Right ventricle myocardium inferior (tissue), 1 donor: ENCODE results near the gene MAP1LC3A. TPM values are rescaled to one million over a fixed set of nuclear protein-coding genes. Genes with fewer than 3 reads are reported as not detected.
A peak's percentile ranks its signal among the peaks of the same experiment; 100 is the strongest.
"Not testable (repeated sequence)": the region's sequence is repeated elsewhere in the genome, so short reads cannot be mapped to it uniquely, and the experiment has no call there.

Experiments
- ATAC-seq: fragments of 200-7000 bp; cut with Tn5 transposase; one replicate; pipeline ENCODE4 v1.9.1; 2020; ENCODE audit warnings: mild to moderate bottlenecking, moderate library complexity
- DNase-seq: peaks from one replicate; pipeline ENCODE4 v3.0.0; 2021; ENCODE audit errors: missing footprints
- intact Hi-C: fragments of 100-400 bp; cut with DNase I; formaldehyde crosslinking; loops from one replicate; pipeline ENCODE4 v1.11.0; 2022
- long read RNA-seq: library from polyadenylated mRNA; unstranded; transcript quantifications from one replicate; pipeline ENCODE4 v2.0.0, GENCODE V29; 2021
- total RNA-seq: library from RNA; stranded (reverse); fragmentation: NEBNext Ultra II Directional; extraction: Animal tissue kit (Norgen Biotek cat#: 25700); gene quantifications from one replicate; pipeline ENCODE4 v1.2.1, GENCODE V29; 2021
- donor health status: DM: no; HTN: yes; CAD: no; lungs with severe emphysema.

Gene MAP1LC3A
- total RNA-seq: 112 TPM
- long read RNA-seq, transcript MAP1LC3A-201 (4 exons, 1,574 nt): major isoform, 72 of 79 reads
- long read RNA-seq, partial matches to known transcripts: 2 of 79 reads
- long read RNA-seq, other reads (novel, unspliced or antisense): 4 of 79 reads

DNA sequence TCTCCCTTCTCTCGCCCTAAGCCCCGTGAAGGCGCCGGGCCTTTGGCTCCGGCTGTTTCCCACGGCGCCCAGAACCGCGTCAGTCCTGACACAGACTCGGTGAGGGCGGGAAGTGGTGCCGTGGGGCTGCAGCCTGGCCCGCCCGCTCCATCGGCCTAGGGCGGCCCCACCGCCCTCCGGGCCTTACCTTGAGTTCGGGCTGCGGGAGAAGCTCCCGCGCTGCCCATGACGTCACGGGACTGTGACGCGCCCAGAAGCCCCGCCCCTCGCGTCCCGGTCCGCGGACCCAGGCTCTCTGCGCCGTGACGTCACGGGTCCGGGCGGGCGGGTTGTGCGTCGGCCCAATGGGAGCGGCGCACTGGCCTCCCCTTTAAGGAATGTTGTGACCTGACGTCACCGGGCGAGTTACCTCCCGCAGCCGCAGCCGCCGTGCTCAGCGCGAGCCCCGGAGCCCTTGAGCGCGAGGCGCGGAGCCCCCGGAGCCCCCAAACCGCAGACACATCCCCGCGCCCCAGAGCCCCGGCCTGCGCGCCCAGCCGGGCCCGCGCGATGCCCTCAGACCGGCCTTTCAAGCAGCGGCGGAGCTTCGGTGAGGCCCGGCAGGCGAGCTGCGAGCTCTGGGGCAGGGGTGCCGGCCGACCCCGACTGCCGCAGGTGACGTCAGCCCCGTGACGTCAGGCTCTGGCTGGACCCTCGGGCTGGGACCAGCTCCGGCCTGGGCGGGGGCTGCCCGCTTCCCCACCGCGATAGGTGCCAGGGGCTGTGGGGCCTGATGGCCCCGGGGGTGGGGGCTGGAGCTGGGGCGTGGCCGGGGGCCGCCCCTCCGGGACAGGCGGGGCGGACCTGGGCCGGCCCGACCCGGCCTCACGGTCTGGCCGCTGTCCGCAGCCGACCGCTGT is at the start of gene MAP1LC3A:
TSS of gene MAP1LC3A (plus strand) at position 399 of the 899 bp plus-strand sequence. CDS start at position 550, 151 bp downstream.
- intact Hi-C loops: no loop called here
- peak; percentile 93 for ATAC-seq
- DNase-seq: peak; percentile 98

DNA sequence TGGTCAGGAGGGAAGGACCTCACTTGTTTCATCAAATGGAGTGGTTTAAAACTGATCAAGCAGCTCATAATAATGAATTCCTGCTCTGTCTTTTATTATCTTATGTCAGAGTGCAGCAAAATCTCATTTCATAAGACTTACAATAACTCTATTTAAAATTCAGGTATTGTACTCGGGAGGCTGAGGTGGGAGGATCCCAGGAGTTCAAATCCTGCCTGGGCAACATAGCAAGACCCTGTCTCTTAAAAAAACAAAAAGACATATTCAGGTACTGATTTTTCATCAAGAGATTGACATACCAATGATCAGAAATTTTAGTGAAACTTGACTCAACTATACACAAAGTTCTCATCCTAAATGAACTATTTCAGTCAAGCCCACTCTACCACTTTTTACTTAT is 47.9 kb upstream of the MAP1LC3A start:
- DNase-seq (no peak), ATAC-seq (no peak)
- intact Hi-C loops: no loop called here

DNA sequence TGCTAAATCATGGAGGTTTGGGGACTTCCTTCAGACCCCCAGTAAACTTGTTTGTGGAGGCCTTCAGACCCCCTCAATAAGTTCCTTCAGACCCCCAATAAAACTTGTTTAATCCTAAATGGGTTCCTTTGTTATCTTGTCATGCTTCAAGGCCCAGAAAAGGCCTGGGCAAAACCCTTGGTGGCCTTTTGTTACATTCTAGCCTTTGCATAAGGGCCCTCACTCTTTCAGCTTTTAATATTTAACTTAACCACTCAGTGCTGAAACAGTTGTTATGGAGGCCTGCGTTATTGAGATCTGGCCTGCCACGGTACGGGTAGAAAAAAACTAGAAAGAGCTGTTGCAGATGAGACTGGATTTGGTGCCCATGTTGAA is 46.6 kb upstream of the MAP1LC3A start:
- ATAC-seq (no peak), DNase-seq (no peak)
- intact Hi-C loops: no loop called here

DNA sequence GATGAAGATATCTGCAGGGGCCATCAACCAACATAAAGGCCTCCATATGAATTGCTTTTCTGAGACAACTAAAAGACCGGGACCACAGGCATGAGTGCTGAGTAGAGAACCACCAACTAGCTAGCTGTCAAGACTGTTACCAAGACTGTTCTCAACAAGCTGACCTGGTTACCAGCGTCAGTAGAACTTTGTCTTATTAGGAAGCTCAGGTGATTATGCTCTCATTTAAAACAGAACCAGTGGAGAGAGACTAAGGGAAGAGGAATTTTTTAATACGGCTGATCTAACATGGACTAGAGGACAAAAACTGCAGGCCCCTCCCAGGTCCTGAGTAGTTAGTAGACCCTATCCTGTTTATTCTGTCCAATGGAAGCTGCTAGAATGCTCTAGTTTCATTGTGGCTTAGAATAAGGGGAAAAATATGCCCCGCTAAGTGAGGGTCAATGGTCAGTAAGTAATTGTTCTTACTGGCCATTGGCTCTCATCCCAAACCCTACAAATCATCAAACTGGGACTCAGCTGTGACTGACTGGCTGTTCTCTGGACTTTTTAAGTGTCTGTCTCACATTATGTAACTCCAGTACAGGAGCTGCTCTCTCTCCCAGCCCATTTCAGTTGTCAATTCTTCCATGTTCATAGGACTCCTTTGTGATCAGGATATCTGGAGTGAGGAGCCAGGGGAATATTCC is 46.1 kb upstream of the MAP1LC3A start:
- intact Hi-C loops: no loop called here
- no peak for ATAC-seq
- DNase-seq: no peak

DNA sequence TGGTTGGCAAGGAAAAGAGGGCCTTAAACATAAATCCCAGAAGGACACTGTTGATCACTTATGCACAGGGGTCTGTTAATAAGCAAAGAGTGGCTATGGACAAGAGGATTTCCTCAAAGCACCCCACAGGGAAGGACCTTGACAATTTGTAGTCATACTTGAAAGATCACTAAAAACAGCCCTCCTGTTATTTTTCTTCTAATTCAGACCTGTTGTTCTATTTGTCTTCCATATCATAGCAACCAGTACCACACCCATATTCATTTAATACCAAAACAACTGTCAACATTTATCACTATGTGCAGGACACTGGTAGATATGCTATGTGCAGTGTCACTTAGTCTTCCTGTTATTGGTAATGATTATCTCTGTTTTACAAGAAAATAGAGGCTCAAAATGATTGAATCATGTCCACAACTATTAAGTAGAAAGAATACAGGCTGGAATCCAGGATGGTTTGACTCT is 45.5 kb upstream of the MAP1LC3A start:
- intact Hi-C loops: no loop called here
- no peak for DNase-seq
- ATAC-seq: no peak

DNA sequence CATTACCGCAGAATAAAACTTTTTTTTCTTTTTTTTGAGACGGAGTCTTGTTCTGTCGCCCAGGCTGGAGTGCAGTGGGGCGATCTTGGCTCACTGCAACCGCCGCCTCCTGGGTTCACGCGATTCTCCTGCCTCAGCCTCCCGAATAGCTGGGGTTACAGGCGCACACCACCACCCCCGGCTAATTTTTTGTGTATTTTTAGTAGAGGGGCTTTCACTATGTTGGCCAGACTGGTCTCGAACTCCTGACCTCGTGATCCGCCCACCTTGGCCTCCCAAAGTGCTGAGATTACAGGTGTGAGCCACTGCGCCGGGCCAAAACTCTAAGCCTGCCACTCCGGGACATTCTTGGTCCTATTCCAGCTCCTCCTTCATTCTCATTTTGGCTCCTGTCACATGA is 44.5 kb upstream of the MAP1LC3A start:
- ATAC-seq, DNase-seq, intact Hi-C loops: not testable (repeated sequence)

DNA sequence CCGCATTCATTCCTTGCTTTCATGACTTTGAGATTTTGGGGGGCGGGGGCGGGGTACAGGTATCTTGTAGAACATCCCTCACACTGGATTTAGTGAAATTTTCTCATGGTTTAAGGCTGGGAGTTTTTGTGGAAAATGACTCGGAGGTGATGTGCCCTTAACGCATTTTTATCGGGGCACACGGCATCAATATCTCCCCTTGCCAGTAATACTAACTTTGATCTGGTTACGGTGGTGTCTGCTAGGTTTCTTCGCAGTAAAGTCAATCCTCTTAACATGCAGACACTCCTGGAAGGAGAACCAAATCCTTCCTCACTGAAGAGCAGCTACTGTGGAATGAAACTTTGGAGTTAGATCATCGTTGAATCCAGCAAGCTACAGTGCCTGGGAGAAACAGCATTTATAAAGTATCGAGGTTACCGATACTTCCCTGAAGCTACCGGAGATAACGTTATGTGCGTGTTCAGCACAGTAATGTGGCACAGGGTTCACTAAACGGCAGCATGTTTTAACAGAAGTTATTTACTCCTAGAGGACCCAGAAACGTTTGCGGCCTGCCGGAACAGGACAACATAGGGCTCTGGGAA is 43.5 kb upstream of the MAP1LC3A start:
- no peak for DNase-seq
- no peak for ATAC-seq
- intact Hi-C loops: no loop called here

DNA sequence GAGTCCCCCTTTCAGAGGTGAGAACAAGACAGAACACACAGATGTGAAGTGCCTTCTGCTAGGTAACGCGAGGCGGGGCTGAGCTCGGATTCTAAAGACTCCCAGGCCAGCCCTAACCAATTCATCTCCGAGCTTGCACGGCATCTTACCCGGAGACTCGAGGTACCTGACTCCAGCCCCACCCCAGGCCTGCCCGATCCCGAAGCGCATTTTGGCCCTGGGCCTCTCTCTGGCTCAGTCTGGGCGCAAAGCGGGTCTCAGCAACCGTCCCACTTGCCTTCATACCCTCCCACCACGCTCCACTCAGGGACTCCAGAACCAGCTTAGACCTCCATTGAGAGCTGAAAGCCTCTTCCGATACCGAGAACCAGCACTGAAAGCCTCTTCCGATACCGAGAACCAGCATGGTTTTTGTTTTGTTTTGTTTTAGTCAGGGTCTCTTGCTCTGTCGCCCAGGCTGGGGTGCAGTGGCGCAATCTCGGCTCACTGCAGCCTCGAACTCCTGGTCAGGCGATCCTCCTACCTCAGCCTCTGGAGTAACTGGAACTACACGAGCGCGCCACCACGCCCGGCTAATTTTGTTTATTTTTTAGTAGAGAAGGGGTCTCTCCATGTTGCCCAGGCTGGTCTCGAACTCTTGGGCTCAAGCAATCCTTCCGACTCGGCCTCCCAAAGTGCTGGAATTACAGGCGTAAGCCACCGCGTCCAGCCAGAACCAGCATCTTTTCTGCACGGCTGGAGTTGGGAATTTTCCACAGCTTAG is 42.9 kb upstream of the MAP1LC3A start:
- ATAC-seq: peak; percentile 32
- DNase-seq: no peak
- intact Hi-C loops: no loop called here

DNA sequence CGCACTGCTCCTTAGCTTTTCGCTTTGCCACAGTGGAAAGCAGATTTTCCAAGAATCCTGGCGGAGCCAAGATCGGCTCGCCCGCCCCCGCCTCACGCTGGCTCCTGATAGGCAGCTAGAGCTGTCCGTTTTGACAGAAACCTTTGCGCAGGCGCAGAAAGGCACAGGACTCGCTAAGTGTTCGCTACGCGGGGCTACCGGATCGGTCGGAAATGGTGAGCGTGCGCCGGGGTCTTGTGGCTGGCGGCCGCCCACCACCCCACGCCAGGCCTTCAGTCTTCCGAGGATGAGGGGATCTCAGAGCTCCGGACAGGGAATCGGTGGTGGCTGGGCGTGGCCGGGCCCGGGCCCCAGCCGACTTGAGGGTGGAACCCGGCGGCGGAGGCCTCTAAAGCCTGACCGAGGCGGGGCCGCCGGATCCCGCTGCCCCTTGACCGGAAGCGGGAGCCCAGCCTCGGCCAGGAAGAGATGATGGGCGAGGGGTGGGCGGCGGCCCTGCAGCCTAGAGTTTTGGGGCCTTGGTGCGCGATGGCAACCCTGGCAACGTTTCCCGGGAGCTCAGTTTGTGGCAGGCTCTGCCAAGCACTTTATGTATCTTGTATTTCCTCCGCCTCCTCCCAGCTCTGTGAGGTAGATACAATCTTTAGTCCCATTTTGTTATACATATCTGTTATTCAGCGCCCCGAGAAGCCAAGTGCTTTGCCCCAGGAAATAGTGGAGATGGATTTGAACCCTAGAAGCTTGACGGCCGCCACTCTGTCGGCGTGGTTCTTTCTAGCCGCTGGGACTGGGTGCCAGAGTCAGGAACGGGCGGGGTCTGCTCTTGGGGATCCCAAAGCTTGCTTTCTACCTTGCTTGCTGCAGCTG is 42.0 kb upstream of the MAP1LC3A start, which contains the start of gene DYNLRB1:
TSS of gene DYNLRB1 (plus strand) at position 176 of the 867 bp plus-strand sequence. CDS start at position 213, 37 bp downstream.
- intact Hi-C loops: no loop called here
- peak; percentile 97 for ATAC-seq
- DNase-seq: peak; percentile 97

DNA sequence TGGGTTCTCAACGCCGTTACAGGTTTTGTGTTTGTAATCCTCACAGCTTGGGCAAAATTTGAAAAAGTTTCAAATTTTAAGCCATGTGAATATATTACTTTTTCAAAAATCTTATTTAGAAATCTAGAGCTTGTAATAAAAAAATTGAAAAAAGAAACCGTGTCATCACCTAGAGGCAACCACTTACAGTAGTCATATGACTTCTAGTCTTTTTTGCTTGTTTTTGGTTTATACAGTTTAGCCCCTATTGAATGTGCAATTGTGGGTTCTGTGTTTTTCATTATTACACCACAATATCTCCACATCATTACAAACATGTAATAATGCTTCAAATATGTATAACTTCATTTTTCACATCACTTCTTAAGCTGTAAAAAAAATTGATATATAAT is 41.4 kb upstream of the MAP1LC3A start:
- ATAC-seq: no peak
- intact Hi-C loops: no loop called here

DNA sequence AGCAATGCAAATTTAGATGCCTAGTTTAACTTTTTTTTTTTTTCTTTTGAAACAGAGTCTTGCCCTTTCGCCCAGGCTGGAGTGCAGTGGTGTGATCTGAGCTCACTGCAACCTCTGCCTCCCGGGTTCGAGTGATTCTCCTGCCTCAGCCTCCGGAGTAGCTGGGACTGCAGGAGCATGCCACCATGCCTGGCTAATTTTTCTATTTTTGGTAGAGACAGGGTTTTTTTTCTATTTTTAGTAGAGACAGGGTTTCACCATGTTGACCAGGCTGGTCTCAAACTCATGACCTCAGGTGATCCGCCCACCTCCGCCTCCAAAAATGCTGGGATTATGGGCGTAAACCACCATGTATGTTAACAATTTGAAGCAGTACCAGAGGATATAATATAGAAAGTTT is 39.7 kb upstream of the MAP1LC3A start:
- DNase-seq, ATAC-seq, intact Hi-C loops: not testable (repeated sequence)

More for the DNA sequence above, 41.4 kb upstream of the MAP1LC3A start:
- DNase-seq: no peak

DNA sequence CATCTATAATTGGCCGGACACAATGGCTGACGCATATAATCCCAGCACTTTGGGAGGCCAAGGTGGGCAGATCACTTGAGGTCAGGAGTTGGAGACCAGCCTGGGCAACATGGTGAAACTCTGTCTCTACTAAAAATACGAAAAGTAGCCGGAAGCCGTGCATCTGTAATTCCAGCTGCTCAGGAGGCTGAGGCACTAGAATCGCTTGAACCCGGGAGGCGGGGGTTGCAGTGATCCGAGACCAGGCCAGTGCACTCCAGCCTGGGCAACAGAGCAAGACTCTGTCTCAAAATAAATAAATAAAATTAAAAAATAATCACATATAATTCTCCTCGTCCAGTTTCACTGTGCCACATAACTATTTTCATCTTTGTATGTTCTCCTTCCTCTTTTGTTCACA is 38.7 kb upstream of the MAP1LC3A start:
- intact Hi-C loops, ATAC-seq, DNase-seq: not testable (repeated sequence)

DNA sequence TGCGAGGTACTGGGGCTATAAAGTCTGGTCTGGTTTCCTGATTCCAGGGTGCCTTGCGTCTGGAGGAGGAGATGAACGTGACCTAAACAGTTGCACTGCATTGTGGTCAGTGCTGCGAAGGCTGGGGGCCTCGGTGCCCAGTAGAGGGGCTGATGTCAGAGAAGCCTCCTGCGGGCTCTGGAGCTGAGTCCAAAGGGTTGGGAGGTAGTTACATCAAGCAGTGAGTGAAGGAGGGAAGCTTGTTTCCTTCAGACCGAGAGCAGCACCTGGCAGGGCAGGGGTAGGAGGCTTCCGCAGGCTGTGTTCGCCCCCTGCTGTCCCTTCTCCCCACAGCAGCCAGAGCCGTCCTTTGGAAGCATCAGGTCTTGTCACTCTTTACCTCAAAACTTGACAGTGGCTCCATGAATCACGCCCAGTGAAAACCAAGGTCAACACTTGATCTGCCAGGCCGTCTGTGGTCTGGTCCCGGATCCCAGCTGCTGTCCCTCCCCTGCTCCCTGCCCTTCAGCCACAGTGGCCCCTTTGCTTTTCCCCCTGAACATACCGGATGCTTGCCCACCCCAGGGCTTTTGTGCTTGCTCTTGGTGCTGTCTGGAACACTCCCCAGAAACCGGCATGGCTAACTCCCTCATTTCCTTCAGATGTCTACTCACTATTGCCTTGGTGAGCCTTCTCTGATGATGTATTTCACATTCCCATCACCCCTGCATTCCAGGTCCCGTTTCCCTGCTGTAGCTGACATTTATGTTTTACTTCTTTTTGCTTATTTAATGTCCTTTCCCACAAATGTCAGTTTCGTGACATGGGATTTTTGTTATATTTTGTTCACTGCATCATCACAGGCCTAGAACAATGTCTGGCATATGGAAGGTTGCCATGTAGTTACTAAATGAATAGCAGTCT is 35.3 kb upstream of the MAP1LC3A start:
- intact Hi-C loops: loop anchor here (2.0 kb wide), 2 partner anchors 210 to 332 kb away; no protein-coding TSS in a partner anchor
- DNase-seq: no peak
- ATAC-seq: peak; percentile 20

DNA sequence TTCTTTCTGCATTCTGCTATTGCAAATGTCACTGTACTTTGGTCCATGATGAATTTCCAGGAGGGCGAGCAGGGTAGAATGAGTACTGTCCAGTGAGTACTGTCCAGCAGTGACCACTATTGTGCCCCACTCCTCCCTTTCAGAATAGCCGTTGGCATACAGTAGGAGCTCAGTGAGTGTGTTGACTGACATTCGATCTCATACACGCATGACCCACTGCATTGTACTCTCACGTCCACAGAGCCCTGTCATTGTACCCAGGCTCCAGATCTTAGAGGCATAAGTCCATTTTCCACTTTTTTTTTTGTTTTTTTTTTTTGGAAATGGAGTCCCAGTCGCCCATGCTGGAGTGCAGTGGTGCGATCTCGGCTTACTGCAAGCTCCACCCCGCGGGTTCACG is 34.1 kb upstream of the MAP1LC3A start:
- ATAC-seq: no peak
- no peak for DNase-seq
- intact Hi-C loops: no loop called here

DNA sequence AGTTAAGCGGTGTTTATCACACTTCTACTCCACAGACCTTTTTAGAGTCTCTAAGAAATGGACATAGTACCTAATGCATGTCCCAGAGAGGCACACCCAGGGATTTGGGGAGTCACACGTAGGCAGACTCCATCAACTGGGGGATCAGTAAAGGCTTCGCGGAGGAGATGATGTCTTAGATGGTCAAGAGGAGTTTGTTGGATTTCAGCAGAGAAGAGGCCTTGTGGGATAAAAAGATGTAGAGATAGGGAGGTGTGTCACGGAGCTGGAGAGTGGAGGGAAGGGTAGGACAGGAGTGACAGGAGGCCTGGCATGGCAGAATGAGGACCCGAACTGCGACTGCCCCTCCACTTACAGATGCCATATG is 33.2 kb upstream of the MAP1LC3A start:
- ATAC-seq (no peak), DNase-seq (no peak)
- intact Hi-C loops: no loop called here

DNA sequence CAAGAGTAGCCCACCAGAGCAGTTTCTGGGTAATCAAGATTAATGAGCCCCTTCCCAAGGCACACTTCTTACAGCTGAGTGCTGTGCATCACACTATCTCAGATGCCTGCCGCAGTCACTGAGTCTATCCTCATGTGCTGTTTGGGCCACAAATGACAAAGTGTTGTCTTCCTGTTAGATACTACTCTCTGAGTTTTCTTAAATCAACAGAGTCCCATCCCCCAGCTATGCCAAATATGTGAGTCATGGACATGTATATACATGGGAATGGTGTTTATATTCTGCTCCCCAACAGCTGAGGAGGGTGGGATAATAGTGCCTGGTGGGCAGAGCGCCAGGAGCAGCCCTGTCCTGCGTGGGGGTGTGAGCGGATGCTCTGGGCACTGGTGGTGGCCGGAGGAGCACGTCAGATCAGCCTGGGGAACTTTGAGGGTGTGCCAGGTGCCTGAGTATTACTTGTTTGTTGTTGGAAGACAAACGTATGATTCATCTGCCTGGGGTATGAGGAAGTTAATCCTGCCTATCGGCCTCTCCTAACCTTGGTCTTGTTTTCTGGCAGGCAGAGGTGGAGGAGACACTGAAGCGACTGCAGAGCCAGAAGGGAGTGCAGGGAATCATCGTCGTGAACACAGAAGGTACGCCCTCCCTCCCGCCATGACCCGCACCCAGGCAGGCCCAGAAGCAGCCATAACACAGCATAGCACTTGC is 32.7 kb upstream of the MAP1LC3A start:
- intact Hi-C loops: no loop called here
- DNase-seq (no peak), ATAC-seq (peak; percentile 77)
